IMR-90 (cell line): ENCODE results near the gene GSTT4. TPM values are rescaled to one million over a fixed set of nuclear protein-coding genes. Genes with fewer than 3 reads are reported as not detected.

Source experiments
- ATAC-seq: fragments of 200-7000 bp; cut with Tn5 transposase; 2 replicates; pipeline ENCODE4 v1.9.1; 2020; ENCODE audit warnings: low read depth, mild to moderate bottlenecking, moderate library complexity
- BruUV-seq: library from RNA; stranded (reverse); fragments of 400-500 nt; replicated peaks from 2 replicates; lab custom pipeline; 2021; lab: Mats Ljungman, UMichigan
- CTCF ChIA-PET: fragments of 300-600 bp; formaldehyde crosslinking; extraction: SDS; loops from one replicate; lab custom pipeline; 2021; ENCODE audit warnings: antibody characterized with exemption; lab: Yijun Ruan, JAX
- POLR2A ChIA-PET: fragments of 300-600 bp; sonication (Branson Sonifier 250); formaldehyde crosslinking; loops from one replicate; lab custom pipeline; 2022; ENCODE audit warnings: antibody characterized with exemption; ENCODE audit not compliant: unreplicated experiment; lab: Charles Lee
- DNase-seq: peaks from one replicate; pipeline ENCODE4 v3.0.0; 2013
- H2AFZ ChIP-seq: replicated peaks from 2 replicates; pipeline ENCODE3; 2013; ENCODE audit warnings: low read length, mild to moderate bottlenecking; ENCODE audit not compliant: poor library complexity
- H2AK5ac ChIP-seq: 2 replicates; pipeline ENCODE4 v1.6.1; 2013; ENCODE audit warnings: low read depth, low read length, inconsistent platforms
- H2AK9ac ChIP-seq: replicated peaks from 2 replicates; pipeline ENCODE3; 2013; ENCODE audit warnings: mild to moderate bottlenecking, low read depth, low read length, moderate library complexity; ENCODE audit not compliant: poor library complexity
- H2BK120ac ChIP-seq: 2 replicates; pipeline ENCODE4 v1.6.1; 2013; ENCODE audit warnings: low read depth, low read length, inconsistent platforms
- H2BK15ac ChIP-seq: 3 replicates; pipeline ENCODE4 v1.6.1; 2013; ENCODE audit warnings: low read depth, low read length, inconsistent platforms
- H2BK20ac ChIP-seq: 2 replicates; pipeline ENCODE4 v1.6.1; 2013; ENCODE audit warnings: low read depth, mild to moderate bottlenecking, inconsistent platforms, low read length, moderate library complexity
- H2BK5ac ChIP-seq: 2 replicates; pipeline ENCODE4 v1.6.1; 2013; ENCODE audit warnings: mild to moderate bottlenecking, low read depth, low read length, inconsistent platforms; ENCODE audit not compliant: poor library complexity, severe bottlenecking
- H3K14ac ChIP-seq: replicated peaks from 2 replicates; pipeline ENCODE4 v1.6.1; 2013; ENCODE audit warnings: low read depth, low read length, inconsistent platforms
- H3K18ac ChIP-seq: 2 replicates; pipeline ENCODE4 v1.6.1; 2013; ENCODE audit warnings: low read depth, low read length, control low read depth
- H3K23ac ChIP-seq: 2 replicates; pipeline ENCODE4 v1.6.1; 2013; ENCODE audit warnings: low read depth, low read length, inconsistent platforms
- H3K27ac ChIP-seq: 2 replicates; pipeline ENCODE4 v1.5.1; 2013; ENCODE audit warnings: mild to moderate bottlenecking, control low read depth, low read length; ENCODE audit not compliant: insufficient read depth
- H3K27me3 ChIP-seq: 2 replicates; pipeline ENCODE4 v1.6.1; 2013; ENCODE audit warnings: low read length; ENCODE audit not compliant: control insufficient read depth, insufficient read depth
- H3K36me3 ChIP-seq: 2 replicates; pipeline ENCODE4 v1.6.1; 2013; ENCODE audit warnings: low read length, mixed read lengths; ENCODE audit not compliant: control insufficient read depth, insufficient read depth
- H3K4ac ChIP-seq: 2 replicates; pipeline ENCODE4 v1.6.1; 2013; ENCODE audit warnings: low read depth, low read length, inconsistent platforms
- H3K4me1 ChIP-seq: 2 replicates; pipeline ENCODE4 v1.6.1; 2013; ENCODE audit warnings: low read length, mixed read lengths; ENCODE audit not compliant: control insufficient read depth, insufficient read depth
- H3K4me2 ChIP-seq: 2 replicates; pipeline ENCODE4 v1.6.1; 2013; ENCODE audit warnings: low read depth, mild to moderate bottlenecking, control low read depth, low read length, moderate library complexity
- H3K4me3 ChIP-seq: 2 replicates; pipeline ENCODE4 v1.5.1; 2013; ENCODE audit warnings: low read depth, mild to moderate bottlenecking, control low read depth, low read length, moderate library complexity; ENCODE audit not compliant: insufficient read depth
- H3K56ac ChIP-seq: 2 replicates; pipeline ENCODE4 v1.6.1; 2013; ENCODE audit warnings: low read length, inconsistent platforms; ENCODE audit not compliant: insufficient read depth; ENCODE audit errors: extremely low read depth
- H3K79me1 ChIP-seq, 2 experiments: 2 replicates each; pipeline ENCODE4 v1.6.1; 2013; ENCODE audit warnings: low read length in 2 of 2, inconsistent platforms in 1 of 2, low read depth in 1 of 2
- H3K9ac ChIP-seq: 2 replicates; pipeline ENCODE4 v1.6.1; 2013; ENCODE audit warnings: low read depth, low read length, control low read depth
- H3K9me1 ChIP-seq: 2 replicates; pipeline ENCODE4 v1.6.1; 2013; ENCODE audit warnings: low read length, inconsistent platforms; ENCODE audit not compliant: insufficient read depth
- H3K9me3 ChIP-seq: 2 replicates; pipeline ENCODE4 v1.6.1; 2013; ENCODE audit warnings: low read length; ENCODE audit not compliant: control insufficient read depth, insufficient read depth
- H4K20me1 ChIP-seq: 2 replicates; pipeline ENCODE4 v1.6.1; 2013; ENCODE audit warnings: low read length, inconsistent platforms; ENCODE audit not compliant: insufficient read depth
- H4K5ac ChIP-seq: 2 replicates; pipeline ENCODE4 v1.6.1; 2013; ENCODE audit warnings: mild to moderate bottlenecking, low read depth, low read length, control low read depth
- H4K8ac ChIP-seq, 2 experiments: 2 replicates each; pipeline ENCODE4 v1.6.1; 2013; ENCODE audit warnings: low read depth in 2 of 2, low read length in 2 of 2, control low read depth in 1 of 2, inconsistent platforms in 1 of 2
- H4K91ac ChIP-seq: 2 replicates; pipeline ENCODE4 v1.6.1; 2013; ENCODE audit warnings: low read depth, low read length, inconsistent platforms; ENCODE audit not compliant: insufficient read depth
- CHD1 ChIP-seq: IDR thresholded peaks from 2 replicates; pipeline ENCODE4 v1.6.1; 2012; ENCODE audit warnings: low read depth, low read length, improper control_type of control experiment
- MAFK ChIP-seq: IDR thresholded peaks from 2 replicates; pipeline ENCODE4 v1.6.1; 2012; ENCODE audit warnings: low read depth, low read length, improper control_type of control experiment
- WGBS, 2 experiments: methylation state at CpG; one replicate each; pipeline versions ENCODE4 v1.1.5 to v1.1.7; 2013; ENCODE audit warnings: missing lambda C conversion rate in 2 of 2; ENCODE audit not compliant: insufficient read length in 1 of 2; ENCODE audit errors: extremely low coverage in 2 of 2; 5-methylcytosine and 5-hydroxymethylcytosine counted together
- dilution Hi-C: fragments of 300-500 bp; cut with HindIII; formaldehyde crosslinking; loops from one replicate; pipeline ENCODE4 v1.14.3; 2018; ENCODE audit warnings: low sequenced_read_pairs; ENCODE audit not compliant: unreplicated experiment
- in situ Hi-C: fragments of 300-500 bp; cut with MboI; formaldehyde crosslinking; loops from 3 replicates; pipeline ENCODE4 v1.14.3; 2019; ENCODE audit warnings: low sequenced_read_pairs, inconsistent platforms, mixed read lengths
- intact Hi-C: fragments of 100-400 bp; cut with micrococcal nuclease; formaldehyde crosslinking; loops from 2 replicates; pipeline ENCODE4 v1.10.0; 2022
- polyA plus RNA-seq, 3 experiments: library from polyadenylated mRNA; depleted of rRNA; stranded (reverse); fragments of >200 nt; gene quantifications; 2 replicates each; pipeline ENCODE4 v1.2.3, GENCODE V29; 2012; ENCODE audit warnings: low replicate concordance in 1 of 3
- total RNA-seq: library from RNA; depleted of rRNA; stranded (reverse); fragments of >200 nt; gene quantifications from 2 replicates; pipeline ENCODE4 v1.2.3, GENCODE V29; 2012

The GSTT4 gene
- total and polyA plus RNA-seq, 2 of the 4 experiments (the other 2 are of a cell fraction) = not detected

DNA sequence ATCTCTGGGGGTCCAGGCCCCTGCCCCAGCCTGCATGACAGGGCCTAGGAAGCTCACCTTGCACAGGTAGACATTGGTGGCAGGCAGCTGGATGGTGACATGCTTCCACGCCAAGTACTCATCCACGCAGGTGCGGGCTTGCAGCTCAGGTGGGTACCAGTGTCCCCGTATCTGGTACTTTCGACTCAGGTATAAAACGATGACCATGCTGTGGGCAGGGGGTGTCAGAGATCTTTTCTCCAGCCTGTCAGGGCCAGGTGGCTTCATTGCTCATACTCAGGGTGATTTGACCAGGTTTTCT is 1.6 kb upstream of the GSTT4 start:
- Histone ChIP-seq H3K9me1 (no peaks in the 10 kb centered on the region), H3K14ac (no peak overlapping the region), H2BK120ac (no peak overlapping the region), H3K79me1 (peaks cover 4 to 5% of the 10 kb centered on the region in 2 experiments; a peak in 3 of 4 replicates), H3K36me3 (no peaks in the 10 kb centered on the region), H2BK5ac (no peak overlapping the region), H3K4me2 (no peak overlapping the region), H2BK15ac (no peak overlapping the region), H3K27me3 (no peaks in the 10 kb centered on the region; the same call in 1 of the 2 replicates), H2AFZ (no peak overlapping the region), H2BK20ac (no peak overlapping the region), H3K4me1 (no peaks in the 10 kb centered on the region), H4K8ac (no peak overlapping the region), H4K91ac (no peak overlapping the region), H3K4me3 (no peak overlapping the region), H3K9me3 (no peaks in the 10 kb centered on the region), H3K23ac (no peak overlapping the region), H4K20me1 (no peaks in the 10 kb centered on the region), H3K4ac (no peak overlapping the region), H2AK9ac (peak overlapping the region; percentile 20), H4K5ac (no peak overlapping the region), H3K56ac (no peak overlapping the region), H3K9ac (no peak overlapping the region), H3K27ac (no peak overlapping the region), H3K18ac (no peak overlapping the region), H2AK5ac (no peak overlapping the region)
- intact Hi-C loops = no loop called here
- in situ Hi-C loops = no loop called here
- no CpG with 5 or more reads among the region's 6 CpGs for WGBS, 2 experiments
- BruUV-seq = no TSS peak
- no peak for DNase-seq
- dilution Hi-C loops = no loop called here
- ChIA-PET CTCF (no interaction called here), POLR2A (no interaction called here)
- TF ChIP-seq MAFK = no peak
- no peak for TF ChIP-seq CHD1
- no peak for ATAC-seq
